Dermis blood vessel endothelial cell (primary cell): ENCODE measurements around the gene NEK2. TPM values are rescaled to one million over a fixed set of nuclear protein-coding genes. Genes with fewer than 3 reads are reported as not detected.

Experiments
- total RNA-seq: library from RNA; depleted of rRNA; stranded (reverse); fragments of >200 nt; gene quantifications from 2 replicates; pipeline ENCODE4 v1.2.3, GENCODE V29; 2014

Gene NEK2
- total RNA-seq, 1 donor from 2014 or later = 7.1 TPM

Other genes with a start within 250 kb of the NEK2 start
- gene RD3, start 183.5 kb downstream of the NEK2 start, total RNA-seq = not detected in 2 replicates
- 39.1 and 65.2 TPM in 2 replicates for gene SLC30A1, start 96.5 kb downstream of the NEK2 start, total RNA-seq
- 65.4 and 76.6 TPM in 2 replicates for gene LPGAT1, start 155.1 kb upstream of the NEK2 start, total RNA-seq